HCT116 (cell line): ENCODE data around the gene EIF5B. TPM values are rescaled to one million over a fixed set of nuclear protein-coding genes. Genes with fewer than 3 reads are reported as not detected.
A peak's percentile ranks its signal among the peaks of the same experiment; 100 is the strongest.

Source experiments
- ATAC-seq: fragments of 200-7000 bp; cut with Tn5 transposase; 2 replicates; pipeline ENCODE4 v1.9.1; 2020; ENCODE audit warnings: mild to moderate bottlenecking, moderate library complexity
- BruUV-seq: library from RNA; stranded (reverse); fragments of 400-500 nt; replicated peaks from 2 replicates; lab custom pipeline; 2021; lab: Mats Ljungman, UMichigan
- CTCF ChIA-PET: fragments of 300-600 bp; sonication (Branson Sonifier 250); formaldehyde crosslinking; loops from one replicate; lab custom pipeline; 2021; ENCODE audit warnings: antibody characterized with exemption; lab: Charles Lee
- POLR2A ChIA-PET: fragments of 300-600, 350-600 bp; sonication (Branson Sonifier 250); formaldehyde crosslinking; loops from one replicate; lab custom pipeline; 2021; ENCODE audit warnings: antibody characterized with exemption; lab: Charles Lee
- RAD21 ChIA-PET, 2 experiments: fragments of 300-600 bp; sonication (Branson Sonifier 250); formaldehyde crosslinking; loops; one replicate each; lab custom pipeline; 2023; ENCODE audit warnings: low total read pairs in 2 of 2; ENCODE audit not compliant: uncharacterized antibody in 2 of 2, unreplicated experiment in 2 of 2, low non-redundant PET in 1 of 2; lab: Charles Lee
- DNase-seq: peaks from one replicate; pipeline ENCODE4 v3.0.0-alpha.2; 2010; ENCODE audit warnings: low read depth, low spot score
- H2AFZ ChIP-seq: fragments of 200-600 bp; shearing (Covaris generic), sonication (generic); 2 replicates; pipeline ENCODE4 v1.6.1; 2017; ENCODE audit warnings: low read depth, mixed run types, mixed read lengths, antibody characterized with exemption, low read length; ENCODE audit not compliant: poor library complexity, severe bottlenecking
- H3K27ac ChIP-seq: 2 replicates; pipeline ENCODE4 v1.5.1; 2012; ENCODE audit warnings: low read depth, low read length
- H3K27me3 ChIP-seq: fragments of 200-600 bp; sonication (generic); 2 replicates; pipeline ENCODE4 v1.6.1; 2016; ENCODE audit warnings: mixed run types, low read length, mixed read lengths; ENCODE audit not compliant: insufficient read depth
- H3K36me3 ChIP-seq, 2 experiments: fragments of 200-500 bp in 1 of 2; fragments of 200-600 bp in 1 of 2; sonication (Bioruptor generic) in 1 of 2; sonication (generic) in 1 of 2; 2 replicates each; pipeline versions ENCODE4 v1.5.1 to v1.6.1; 2014 to 2016; ENCODE audit warnings: low read length in 2 of 2, inconsistent platforms in 1 of 2, mixed read lengths in 1 of 2, mixed run types in 1 of 2; ENCODE audit not compliant: insufficient read depth in 2 of 2, control insufficient read depth in 1 of 2
- H3K4me1 ChIP-seq, 2 experiments: fragments of 200-600 bp in 1 of 2; sonication (generic) in 1 of 2; 2 replicates each; pipeline versions ENCODE4 v1.5.1 to v1.6.1; 2012 to 2017; ENCODE audit warnings: low read length in 2 of 2, inconsistent platforms in 1 of 2, mild to moderate bottlenecking in 1 of 2, mixed read lengths in 1 of 2, mixed run types in 1 of 2, moderate library complexity in 1 of 2; ENCODE audit not compliant: insufficient read depth in 2 of 2, control insufficient read depth in 1 of 2
- H3K4me2 ChIP-seq: fragments of 200-600 bp; sonication (generic); 2 replicates; pipeline ENCODE4 v1.6.1; 2017; ENCODE audit warnings: mixed run types, low read length, mixed read lengths
- H3K4me3 ChIP-seq, 2 experiments: fragments of 200-600 bp in 1 of 2; sonication (generic) in 1 of 2; replicated peaks in 1 of 2; 2 replicates each; pipeline ENCODE4 v1.5.1; 2011 to 2016; ENCODE audit warnings: low read length in 2 of 2, control low read depth in 1 of 2, low read depth in 1 of 2, mild to moderate bottlenecking in 1 of 2, mixed read lengths in 1 of 2, mixed run types in 1 of 2
- H3K79me2 ChIP-seq: fragments of 200-600 bp; sonication (generic); 2 replicates; pipeline ENCODE4 v1.6.1; 2017; ENCODE audit warnings: mild to moderate bottlenecking, mixed run types, low read length, moderate library complexity, mixed read lengths; ENCODE audit not compliant: insufficient read depth
- H3K9ac ChIP-seq: fragments of 200-600 bp; sonication (generic); 2 replicates; pipeline ENCODE4 v1.6.1; 2016; ENCODE audit warnings: low read length, mixed read lengths
- H3K9me2 ChIP-seq: fragments of 200-600 bp; sonication (generic), shearing (Covaris generic); 2 replicates; pipeline ENCODE4 v1.6.1; 2017; ENCODE audit warnings: mixed run types, mild to moderate bottlenecking, moderate library complexity; ENCODE audit not compliant: insufficient read depth
- H3K9me3 ChIP-seq, 2 experiments: fragments of 200-500 bp in 1 of 2; fragments of 200-600 bp in 1 of 2; sonication (Bioruptor generic) in 1 of 2; sonication (generic) in 1 of 2; 2 replicates each; pipeline ENCODE4 v1.6.1; 2014 to 2017; ENCODE audit warnings: low read length in 2 of 2, mixed read lengths in 2 of 2, inconsistent platforms in 1 of 2, low read depth in 1 of 2, mild to moderate bottlenecking in 1 of 2, mixed run types in 1 of 2, moderate library complexity in 1 of 2; ENCODE audit not compliant: control insufficient read depth in 1 of 2, insufficient read depth in 1 of 2
- H4K20me1 ChIP-seq: fragments of 200-600 bp; sonication (generic), shearing (Covaris generic); 2 replicates; pipeline ENCODE4 v1.6.1; 2017; ENCODE audit warnings: mixed run types, mild to moderate bottlenecking, moderate library complexity; ENCODE audit not compliant: insufficient read depth
- ATF3 ChIP-seq: IDR thresholded peaks from 2 replicates; pipeline ENCODE4 v1.6.1; 2012
- CBX3 ChIP-seq: IDR thresholded peaks from 2 replicates; pipeline ENCODE4 v1.6.1; 2012; ENCODE audit warnings: low read depth
- ELF1 ChIP-seq: IDR thresholded peaks from 2 replicates; pipeline ENCODE4 v1.6.1; 2012; ENCODE audit warnings: low read depth, borderline replicate concordance
- EZH2 ChIP-seq: fragments of 200-600 bp; sonication (generic); IDR thresholded peaks from 2 replicates; pipeline ENCODE4 v1.6.1; 2017; ENCODE audit warnings: antibody characterized with exemption, mixed run types
- EZH2phosphoT487 ChIP-seq: fragments of 200-600 bp; IDR thresholded peaks from 2 replicates; pipeline ENCODE4 v1.6.1; 2018; ENCODE audit warnings: antibody characterized with exemption, borderline replicate concordance
- POLR2A ChIP-seq: IDR thresholded peaks from 2 replicates; pipeline ENCODE4 v1.7.0; 2011; ENCODE audit warnings: borderline replicate concordance; ENCODE audit not compliant: insufficient read depth, insufficient read length; ENCODE audit errors: extremely low read depth
- POLR2AphosphoS5 ChIP-seq: IDR thresholded peaks from 2 replicates; pipeline ENCODE4 v1.6.1; 2011; ENCODE audit warnings: mild to moderate bottlenecking, low read depth, low read length, moderate library complexity
- REST ChIP-seq: IDR thresholded peaks from 2 replicates; pipeline ENCODE4 v1.6.1; 2012; ENCODE audit warnings: low read depth
- SRF ChIP-seq: IDR thresholded peaks from 2 replicates; pipeline ENCODE4 v1.6.1; 2012; ENCODE audit warnings: low read depth
- YY1 ChIP-seq: IDR thresholded peaks from 2 replicates; pipeline ENCODE4 v1.6.1; 2011; ENCODE audit warnings: low read length, low read depth, moderate library complexity, mild to moderate bottlenecking; ENCODE audit not compliant: insufficient replicate concordance; ENCODE audit errors: extremely low read depth
- ZFX ChIP-seq: fragments of 450-650 bp; IDR thresholded peaks from 2 replicates; pipeline ENCODE4 v1.6.1; 2017
- intact Hi-C: fragments of 100-400 bp; cut with micrococcal nuclease; formaldehyde crosslinking; loops from 2 replicates; pipeline ENCODE4 v1.10.0; 2022
- total RNA-seq: library from RNA; stranded (reverse); gene quantifications from one replicate; pipeline ENCODE4 v1.2.1, GENCODE V29; 2021; ENCODE audit not compliant: unreplicated experiment

EIF5B gene
- total RNA-seq, 1 experiment from 2014 or later: 65.9 TPM

- peaks cover 37 to 56% of the 10 kb centered on the region in 2 experiments for H3K36me3 ChIP-seq
- H3K4me3 ChIP-seq: no peak overlapping the region
- H4K20me1 ChIP-seq: no peaks in the 10 kb centered on the region
- no peaks in the 10 kb centered on the region for H3K27me3 ChIP-seq
- H3K27ac ChIP-seq: no peak overlapping the region
- H2AFZ ChIP-seq: no peak overlapping the region
- no peak overlapping the region for H3K9ac ChIP-seq
- no peaks in the 10 kb centered on the region for H3K4me1 ChIP-seq
- no TSS peak for BruUV-seq
- H3K4me2 ChIP-seq: no peak overlapping the region
- RAD21 ChIA-PET: no interaction called here
- H3K9me3 ChIP-seq: no peaks in the 10 kb centered on the region
- no peaks in the 10 kb centered on the region for H3K9me2 ChIP-seq
- CTCF ChIA-PET: no interaction called here
- POLR2A ChIA-PET: no interaction called here
- no peak for ATAC-seq
- intact Hi-C loops: no loop called here
- no peak for DNase-seq
- H3K79me2 ChIP-seq: peaks cover 32% of the 10 kb centered on the region
- no peak for TF ChIP-seq EZH2
Measured at GRCh38 chr2:99325384-99325783, 11.8 kb upstream of the EIF5B start.

GRCh38 chr2:99335911-99336803 is 1.0 kb upstream of the EIF5B start, which contains the start of gene TXNDC9:
Gene TXNDC9, minus strand, starts transcription at chr2:99336333. Its CDS starts 3,123 bp downstream, at chr2:99333210.
- TSS peak; percentile 72 for BruUV-seq
- TF ChIP-seq ATF3: no peak
- no peak for TF ChIP-seq EZH2phosphoT487
- TF ChIP-seq SRF: peak; percentile 67
- no peak for TF ChIP-seq REST
- TF ChIP-seq YY1: peak; percentile 80
- peak; percentile 46; the same call in 1 of the 2 replicates for TF ChIP-seq ZFX
- peak; percentile 94 for TF ChIP-seq POLR2AphosphoS5
- no peak; the same call in 1 of the 2 replicates for TF ChIP-seq ELF1
- TF ChIP-seq POLR2A: peak; percentile 85
- peak; percentile 89 for TF ChIP-seq CBX3

More at GRCh38 chr2:99335911-99336803, 1.0 kb upstream of the EIF5B start, which contains the start of gene TXNDC9:
- Histone ChIP-seq H3K9me2 (no peaks in the 10 kb centered on the region), H2AFZ (peak within 1 kb of the TSS; percentile 45), H3K27ac (peak within 1 kb of the TSS; percentile 51), H3K79me2 (peaks cover 90% of the 10 kb centered on the region), H3K4me3 (peak within 1 kb of the TSS; percentile 82 to 92), H3K9ac (peak within 1 kb of the TSS; percentile 89), H3K4me1 (peaks cover 2 to 23% of the 10 kb centered on the region in 2 experiments), H4K20me1 (peaks cover 4% of the 10 kb centered on the region; the same call in 1 of the 2 replicates), H3K36me3 (peaks cover 12 to 16% of the 10 kb centered on the region in 2 experiments; a peak in 3 of 4 replicates), H3K27me3 (no peaks in the 10 kb centered on the region), H3K9me3 (no peaks in the 10 kb centered on the region), H3K4me2 (peak within 1 kb of the TSS; percentile 80)
- intact Hi-C loops: loop anchor here (1.0 kb wide), 3 partner anchors 154 to 251 kb away; partner anchors contain the start of genes MITD1, MRPL30 and REV1
- ChIA-PET CTCF (interaction anchor here (1.1 to 2.3 kb wide), 7 partner anchors 11 to 156 kb away, joined by 3 to 14 read pairs (median 5); partner anchors contain the start of genes MRPL30 and REV1), RAD21 (interaction anchor here in 1 of 2 experiments (1.0 kb wide), 1 partner anchor 154 kb away, joined by 3 read pairs; the partner anchor contains the start of gene REV1), POLR2A (interaction anchor here (0.7 to 3.2 kb wide), 5 partner anchors 11 to 223 kb away, joined by 3 to 14 read pairs (median 4); partner anchors contain the start of genes C2orf15 and REV1)
- DNase-seq (peak; percentile 99), ATAC-seq (peak; percentile 81)
